Measurements from ENCODE around the gene TUBGCP6.

TUBGCP6 gene

DNA sequence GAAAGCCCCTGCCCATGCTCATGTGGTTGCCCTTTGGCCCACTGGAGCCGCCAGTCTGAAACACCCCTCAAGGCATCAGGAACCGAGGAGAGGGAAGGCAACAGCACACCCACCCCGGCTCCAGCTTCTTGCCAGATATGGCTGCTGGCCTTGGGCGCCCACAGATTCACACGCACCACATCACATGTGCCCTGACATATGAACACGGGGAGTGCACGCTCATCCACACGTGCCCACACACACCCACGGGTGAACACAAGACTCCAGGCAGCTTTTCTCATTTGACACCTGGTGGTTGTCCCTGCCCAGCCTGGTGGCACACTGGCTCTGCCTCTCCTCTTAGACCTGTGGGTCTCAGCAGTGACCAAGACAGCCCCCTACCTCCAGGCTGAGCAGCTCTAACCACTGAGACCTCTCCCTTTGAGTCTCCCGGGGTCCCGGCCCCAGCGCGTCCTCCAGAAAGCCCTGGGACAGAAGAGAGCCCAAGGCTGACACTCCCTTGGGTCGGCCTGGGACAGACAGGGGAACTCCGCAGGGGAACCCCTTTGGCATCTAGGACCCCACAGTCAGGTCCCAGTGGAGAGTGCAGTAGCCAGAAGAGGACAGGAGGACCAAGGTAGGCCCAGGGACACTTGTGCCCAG, 19.4 kb upstream of the TUBGCP6 start:
- no peak for DNase-seq

DNA sequence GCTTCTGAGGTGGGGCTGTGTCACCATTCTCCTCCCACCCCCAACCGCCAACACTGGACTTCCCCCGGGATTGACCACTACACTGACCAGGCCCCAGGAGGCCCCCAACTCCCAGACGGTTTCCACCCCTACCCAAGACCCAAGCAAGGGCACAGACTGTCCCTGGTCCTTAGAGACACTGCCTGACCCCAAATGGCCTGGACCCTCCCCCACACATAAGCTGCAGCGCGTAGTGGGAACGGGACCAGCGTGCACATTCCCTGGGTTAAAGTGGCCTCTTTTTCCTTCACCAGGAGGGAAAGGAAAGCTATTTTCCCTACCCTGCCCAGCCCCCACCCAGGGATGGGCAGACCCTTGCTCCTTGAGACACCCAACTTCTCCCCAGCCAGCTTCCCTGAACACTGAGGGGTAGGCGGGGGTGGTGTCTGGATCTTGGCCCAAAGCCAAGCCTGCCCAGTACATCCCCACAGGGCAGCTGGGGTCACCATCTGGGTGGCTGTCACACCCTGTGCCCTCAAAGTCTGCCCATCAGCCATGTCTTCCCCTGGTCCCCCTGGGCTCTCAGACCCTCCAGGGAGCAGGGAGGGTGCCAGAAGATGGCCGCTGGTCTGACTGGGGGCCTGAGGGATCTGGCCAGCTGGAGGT, 18.3 kb upstream of the TUBGCP6 start:
- no peak for DNase-seq

- DNase-seq = no peak
Measured at GRCh38 chr22:50262460-50262911, 17.7 kb upstream of the TUBGCP6 start.

GRCh38 chr22:50261615-50262459, 17.0 kb upstream of the TUBGCP6 start, which contains the start of gene MAPK12:
TSS of gene MAPK12 (minus strand) at chr22:50261683. CDS start at chr22:50261509, 174 bp downstream.
- no peak for DNase-seq

DNA sequence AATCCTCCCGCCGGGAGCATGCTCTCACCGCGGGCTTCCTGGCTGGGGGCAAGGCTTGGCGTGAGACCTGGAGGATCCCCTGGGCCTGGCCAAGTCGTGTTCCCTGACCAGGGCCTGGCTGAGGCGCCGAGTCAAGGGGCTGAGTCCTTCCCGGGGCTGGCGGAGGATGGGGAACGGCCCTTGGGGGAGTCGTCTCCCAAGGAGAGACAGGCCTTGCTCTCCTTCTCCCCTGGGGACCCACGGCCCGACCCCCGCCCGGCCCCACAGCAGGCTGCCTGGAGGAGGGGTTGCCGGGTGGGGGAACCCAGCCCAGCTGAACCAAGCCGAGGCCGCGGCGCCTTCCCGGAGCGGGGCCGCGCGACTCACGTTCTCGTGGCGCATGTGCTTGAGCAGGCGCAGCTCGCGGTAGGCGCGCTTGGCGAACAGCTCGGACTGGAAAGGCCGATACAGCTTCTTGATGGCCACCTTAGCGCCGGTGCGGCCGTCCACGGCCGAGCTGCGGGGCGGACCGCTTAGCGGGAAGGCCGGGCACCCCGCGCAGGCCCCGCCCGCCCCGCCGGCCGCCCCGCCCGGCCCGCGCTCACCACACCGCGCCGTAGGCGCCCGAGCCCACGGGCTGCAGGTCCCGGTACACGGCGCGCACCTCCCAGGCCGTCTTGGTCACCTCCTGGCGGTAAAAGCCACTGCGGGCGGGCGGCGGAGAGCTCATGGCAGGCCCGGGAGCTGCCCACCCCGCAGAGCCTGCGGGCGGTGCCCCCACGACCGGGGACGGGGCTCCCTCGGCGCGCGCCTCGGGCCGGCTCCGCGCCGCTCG, 16.2 kb upstream of the TUBGCP6 start:
- peak; percentile 35 to 48 for DNase-seq

GRCh38 chr22:50260434-50260800, 15.6 kb upstream of the TUBGCP6 start:
- no peak for DNase-seq

DNA sequence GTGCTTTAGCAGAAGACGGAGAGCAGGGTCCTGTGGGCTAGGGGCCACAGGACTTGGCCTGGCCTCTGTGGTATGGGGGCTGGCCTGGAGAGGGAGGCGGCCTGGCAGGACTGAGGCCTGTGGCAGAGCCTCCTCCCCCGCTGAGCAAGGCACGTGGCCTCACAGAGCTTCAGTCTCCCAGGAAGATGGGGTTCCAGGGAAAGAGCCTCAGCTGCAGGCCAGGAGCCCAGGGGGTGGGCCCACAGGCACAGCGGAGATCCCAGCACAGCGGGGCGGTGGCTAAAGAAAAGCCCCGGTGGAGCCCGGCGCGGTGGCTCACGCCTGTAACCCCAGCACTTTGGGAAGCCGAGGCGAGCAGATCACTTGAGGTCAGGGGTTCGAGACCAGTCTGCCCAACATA, 14.5 kb upstream of the TUBGCP6 start:
- DNase-seq = no peak

GRCh38 chr22:50258361-50259292, 13.8 kb upstream of the TUBGCP6 start:
- no peak for DNase-seq

DNA sequence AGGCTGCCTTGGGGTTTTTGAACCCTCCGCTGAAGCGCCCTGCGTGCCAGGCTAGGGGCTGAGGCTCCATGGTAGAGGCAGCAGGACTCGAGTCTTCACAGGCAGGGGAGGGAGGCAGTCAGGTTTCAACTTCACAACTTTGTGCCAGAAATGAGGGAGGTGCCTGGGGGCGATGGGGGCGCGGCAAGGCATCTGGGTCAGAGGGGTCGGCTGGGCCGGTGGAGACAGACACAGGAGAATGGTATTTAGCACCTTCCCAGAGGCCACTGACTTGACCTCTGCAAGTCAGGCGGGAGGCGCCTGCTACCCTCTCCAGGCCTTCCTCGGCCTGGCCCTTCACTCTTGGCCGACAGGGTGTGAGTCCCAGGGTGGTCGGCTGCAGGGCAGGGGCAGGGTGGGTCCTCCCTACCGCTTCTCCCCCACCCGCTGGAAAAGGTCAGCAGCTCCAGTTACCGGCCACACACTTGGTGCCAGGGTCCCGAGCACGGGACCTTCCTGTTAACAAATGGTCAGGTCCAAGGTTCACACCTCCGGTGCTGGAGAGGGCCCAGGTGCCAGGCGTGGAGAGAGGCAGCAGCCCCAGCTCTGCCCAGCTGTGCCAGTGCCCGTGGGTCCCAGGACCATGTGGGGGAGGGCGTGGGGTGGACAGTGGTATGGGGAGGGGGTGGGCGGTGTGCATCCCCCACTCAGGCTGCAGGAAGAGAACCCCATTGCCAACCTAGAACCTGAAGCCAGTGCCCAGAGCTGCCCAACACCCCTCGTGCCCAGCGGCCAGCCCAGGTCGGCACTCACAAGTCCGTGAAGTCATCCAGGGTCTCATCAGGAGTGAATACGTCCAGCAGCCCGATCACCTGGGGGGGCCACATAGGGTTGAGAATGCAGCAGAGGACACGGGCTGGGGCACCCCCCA, 12.9 kb upstream of the TUBGCP6 start:
- no peak for DNase-seq

- DNase-seq = no peak
Measured at GRCh38 chr22:50257041-50257440, 12.2 kb upstream of the TUBGCP6 start.

DNA sequence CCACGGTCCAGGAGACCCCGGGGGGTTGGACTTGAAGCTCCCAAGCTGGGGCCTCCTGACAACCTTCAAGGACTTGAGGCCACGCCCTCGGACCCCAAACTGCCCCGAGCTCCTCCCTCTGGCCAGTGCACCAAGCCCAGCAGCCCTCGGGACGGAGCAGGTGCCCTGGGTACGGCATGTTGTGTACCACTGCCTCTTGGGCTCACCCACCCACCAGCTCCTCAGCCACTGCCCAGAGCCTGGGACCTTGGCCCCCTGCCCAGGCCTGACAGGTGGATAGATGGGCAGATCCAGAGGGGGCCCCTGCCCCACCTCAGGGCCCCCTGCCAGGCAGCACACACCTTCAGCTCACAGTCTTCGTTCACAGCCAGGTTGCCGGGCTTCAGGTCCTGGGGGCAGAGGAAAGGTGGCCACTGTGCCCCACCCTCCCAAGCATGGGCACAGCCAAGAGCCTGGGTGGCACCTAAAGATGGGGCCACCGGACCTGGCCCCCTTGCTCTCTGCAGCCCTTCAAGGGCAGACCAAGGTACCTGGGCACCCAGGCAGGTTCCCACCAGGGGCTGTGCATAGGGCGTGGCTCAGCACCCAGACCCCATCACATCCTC, 11.5 kb upstream of the TUBGCP6 start:
- DNase-seq = no peak

DNA sequence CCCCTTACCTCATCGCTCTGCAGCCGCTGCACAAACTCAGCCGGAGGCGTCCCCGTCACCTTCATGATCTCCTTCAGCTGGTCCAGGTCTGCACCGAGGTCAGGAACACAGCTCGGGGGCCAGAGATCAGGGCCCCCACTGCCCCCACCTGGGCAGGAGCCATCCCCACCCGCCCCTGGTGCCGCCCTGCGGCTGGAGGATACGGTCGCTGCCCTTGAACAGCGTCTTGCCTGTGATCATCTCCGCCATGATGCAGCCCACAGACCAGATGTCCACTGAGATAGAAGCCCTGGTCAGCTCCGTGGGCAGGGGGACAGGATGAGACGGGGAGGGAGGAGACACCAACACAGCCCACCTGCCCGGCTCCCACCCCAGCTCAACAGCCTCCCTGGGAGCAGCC, 10.8 kb upstream of the TUBGCP6 start:
- no peak for DNase-seq

- DNase-seq = no peak
Measured at GRCh38 chr22:50255099-50255498, 10.3 kb upstream of the TUBGCP6 start.

- DNase-seq = no peak
Measured at GRCh38 chr22:50253941-50254340, 9.1 kb upstream of the TUBGCP6 start.

DNA sequence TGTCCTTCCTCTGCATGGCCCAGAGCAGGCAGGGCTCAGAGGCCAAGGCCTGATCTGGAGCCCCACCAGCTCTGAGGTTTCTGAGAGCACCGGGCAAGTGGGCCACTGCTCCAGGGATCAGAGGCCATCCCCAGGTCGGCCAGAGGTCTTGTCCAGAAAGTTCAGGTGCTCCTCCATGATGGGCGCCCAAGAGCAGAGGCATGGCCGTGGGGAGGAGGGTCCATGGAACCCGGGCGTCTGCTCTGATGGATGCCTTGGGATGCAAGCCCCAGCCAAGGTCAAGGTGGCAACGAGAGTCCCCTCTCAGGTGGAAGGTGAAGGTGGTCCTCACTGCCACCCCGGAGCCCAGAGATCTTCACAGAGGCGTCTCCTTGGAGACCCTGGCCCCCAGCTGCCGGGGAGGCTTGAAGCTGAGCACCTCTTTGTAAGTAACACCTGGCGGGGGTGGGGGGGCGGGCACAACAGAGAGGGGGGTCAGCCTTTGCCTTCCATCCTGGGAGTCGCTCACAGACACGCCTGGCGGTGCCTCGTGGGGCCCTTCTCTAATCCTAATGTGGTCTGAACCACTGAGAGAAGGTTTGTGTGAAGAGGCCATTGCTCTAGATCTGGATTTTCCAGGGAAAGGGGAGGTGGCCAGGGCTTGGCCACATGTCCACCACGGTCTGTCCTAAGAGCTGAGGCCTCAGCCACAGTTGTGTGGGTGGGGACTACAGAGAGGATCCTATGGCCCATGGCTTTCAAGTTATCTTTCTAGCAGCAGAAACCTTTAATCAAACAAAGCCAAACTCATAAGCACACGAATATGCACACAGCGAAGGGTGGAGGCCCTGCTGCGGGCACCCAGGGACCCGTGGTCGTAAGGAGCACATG, 8.5 kb upstream of the TUBGCP6 start:
- no peak for DNase-seq

- DNase-seq = peak; percentile 54 to 57
Measured at GRCh38 chr22:50252082-50253045, 7.5 kb upstream of the TUBGCP6 start.

- no peak for DNase-seq
Measured at GRCh38 chr22:50251477-50252081, 6.8 kb upstream of the TUBGCP6 start.

All from stimulated activated CD4-positive, alpha-beta T cell treated with anti-CD3 and anti-CD28 coated beads, Interleukin-2, amount 100 ng/mL, for 48 hours (primary cell).